NCI-H82 treated with DMSO at 0.1 percent for 48 hours (cell line): ENCODE results near the gene THADA.
A peak's percentile ranks its signal among the peaks of the same experiment; 100 is the strongest.

Experiments used
- DNase-seq: peaks from one replicate; lab custom pipeline; 2025; ENCODE audit not compliant: unreplicated experiment; lab: John Stamatoyannopoulos, UW

Gene THADA

DNA sequence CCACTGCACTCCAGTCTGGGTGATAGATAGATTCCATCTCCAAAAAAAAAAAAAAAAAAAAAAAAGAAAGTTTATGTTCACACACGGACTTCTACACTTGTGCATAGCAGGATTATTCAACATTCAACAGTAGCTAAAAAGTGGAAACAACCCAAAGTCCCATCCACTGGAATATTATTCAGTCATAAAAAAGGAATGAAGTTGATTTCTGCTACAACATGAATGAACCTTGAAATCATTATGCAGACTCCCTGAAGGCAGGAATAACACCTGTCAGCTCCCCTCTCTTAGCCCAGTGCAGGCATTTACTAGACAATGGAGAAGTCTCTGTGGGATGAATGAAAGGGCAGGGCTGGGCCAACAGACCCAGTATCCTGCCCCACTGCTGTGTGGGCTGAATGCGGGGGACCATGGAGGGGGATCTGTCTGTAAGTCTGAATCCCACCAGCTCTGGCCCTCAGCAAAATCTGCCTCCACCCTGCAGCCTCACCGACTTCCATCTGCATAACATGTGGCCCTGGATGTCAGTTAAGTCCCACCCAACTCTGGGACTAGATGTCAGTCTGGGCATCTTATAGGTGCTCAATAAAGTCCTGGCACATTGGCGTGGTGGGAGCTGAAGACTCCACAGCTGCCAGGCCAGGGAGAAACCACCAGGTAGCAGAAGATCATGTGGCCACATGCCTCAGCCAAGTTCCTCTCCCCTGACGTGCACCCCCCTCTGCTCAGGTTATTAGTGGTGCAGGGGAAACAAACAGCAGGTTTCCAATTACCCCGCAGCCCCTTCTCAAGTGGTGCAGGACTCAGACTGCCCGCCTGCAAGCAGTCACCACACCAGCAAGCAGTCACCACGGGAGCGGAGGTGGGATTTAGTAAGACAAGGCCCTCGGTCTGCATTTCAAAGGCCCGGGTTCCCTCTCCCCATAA is 378.3 kb downstream of the THADA start:
- no peak for DNase-seq

DNA sequence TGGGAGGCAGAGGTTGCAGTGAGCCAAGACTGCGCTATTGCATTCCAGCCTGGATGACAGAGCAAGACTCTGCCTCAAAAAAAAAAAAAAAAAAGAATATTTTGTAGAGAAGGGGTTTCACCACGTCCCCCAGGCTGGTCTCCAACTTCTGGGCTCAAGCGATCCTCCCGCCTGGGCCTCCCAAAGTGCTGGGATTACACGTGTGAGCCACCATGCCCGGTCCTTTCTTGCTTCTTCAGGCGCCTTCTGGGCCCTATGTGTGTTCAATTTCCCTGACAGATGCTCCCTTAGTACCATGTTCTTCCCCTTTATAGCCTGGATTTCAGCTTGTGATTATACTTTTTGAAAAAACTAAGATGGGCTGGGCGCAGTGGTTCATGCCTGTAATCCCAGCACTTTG is 379.2 kb downstream of the THADA start:
- no peak for DNase-seq

DNA sequence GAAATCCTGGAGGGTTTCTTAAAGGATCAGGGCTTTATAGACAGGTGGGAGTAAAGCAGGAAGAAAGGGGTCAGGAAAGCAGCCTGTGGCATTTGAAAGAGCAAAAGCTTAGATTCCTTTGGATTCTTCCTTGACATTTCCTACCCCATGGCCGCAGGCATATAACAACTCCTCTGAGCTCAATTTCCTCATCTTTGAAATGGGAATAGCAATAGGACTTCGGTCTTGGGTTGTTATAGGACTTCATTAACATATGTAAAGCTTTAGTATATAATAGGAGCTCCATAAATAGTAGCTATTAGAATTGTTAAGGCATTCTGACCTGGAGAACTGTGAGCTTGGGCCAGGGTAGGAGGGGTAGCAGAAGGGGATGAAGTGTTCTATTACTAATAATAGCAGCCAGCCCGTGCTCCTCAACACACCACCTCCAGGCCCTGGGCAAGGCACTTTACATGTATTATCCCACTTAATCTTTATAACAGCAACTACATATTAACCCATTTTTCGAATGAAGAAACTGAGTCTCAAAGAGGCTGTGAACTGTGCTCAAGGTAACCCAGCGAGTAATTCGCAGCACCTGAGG is 380.1 kb downstream of the THADA start:
- DNase-seq, result no peak

DNA sequence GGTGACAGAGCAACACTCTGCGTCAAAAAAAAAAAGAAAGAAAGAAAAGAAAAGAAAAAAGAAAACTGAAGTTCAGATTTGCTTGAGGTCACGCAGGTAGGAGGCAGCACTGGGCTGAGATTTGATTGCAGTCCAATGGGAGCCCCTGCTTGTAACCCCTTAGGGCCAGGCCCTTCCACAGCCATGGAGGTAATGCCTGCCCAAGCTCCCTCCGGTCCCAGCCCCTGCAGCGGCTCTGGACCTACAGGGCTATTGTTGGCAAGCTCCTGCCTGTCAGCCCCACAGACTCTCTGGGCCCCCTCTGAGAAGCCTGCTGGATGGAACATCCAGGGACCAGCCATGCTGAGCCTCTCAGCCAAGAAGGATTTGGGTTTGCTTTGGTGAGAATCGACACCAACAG is 381.6 kb downstream of the THADA start:
- DNase-seq, result no peak

DNA sequence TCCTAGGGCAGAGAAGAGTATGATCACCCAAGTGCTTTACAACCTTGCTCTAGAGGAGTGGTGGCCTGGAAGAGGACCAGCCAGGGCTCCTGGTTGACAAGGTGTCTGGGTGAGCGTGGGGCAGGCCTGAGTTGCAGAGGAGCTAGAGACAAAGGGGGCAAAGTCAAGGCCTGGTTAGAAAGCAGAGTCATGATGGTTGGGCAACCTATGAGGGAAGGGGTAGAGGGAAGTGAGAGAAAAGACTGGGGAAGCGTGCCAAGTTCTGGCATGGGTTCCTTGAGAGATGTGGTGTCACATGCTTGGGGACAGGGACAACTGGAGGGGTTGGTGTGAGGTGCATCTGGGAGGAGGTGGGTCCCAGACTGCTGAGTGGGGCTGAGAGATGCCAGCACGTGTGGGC is 382.9 kb downstream of the THADA start:
- no peak for DNase-seq

DNA sequence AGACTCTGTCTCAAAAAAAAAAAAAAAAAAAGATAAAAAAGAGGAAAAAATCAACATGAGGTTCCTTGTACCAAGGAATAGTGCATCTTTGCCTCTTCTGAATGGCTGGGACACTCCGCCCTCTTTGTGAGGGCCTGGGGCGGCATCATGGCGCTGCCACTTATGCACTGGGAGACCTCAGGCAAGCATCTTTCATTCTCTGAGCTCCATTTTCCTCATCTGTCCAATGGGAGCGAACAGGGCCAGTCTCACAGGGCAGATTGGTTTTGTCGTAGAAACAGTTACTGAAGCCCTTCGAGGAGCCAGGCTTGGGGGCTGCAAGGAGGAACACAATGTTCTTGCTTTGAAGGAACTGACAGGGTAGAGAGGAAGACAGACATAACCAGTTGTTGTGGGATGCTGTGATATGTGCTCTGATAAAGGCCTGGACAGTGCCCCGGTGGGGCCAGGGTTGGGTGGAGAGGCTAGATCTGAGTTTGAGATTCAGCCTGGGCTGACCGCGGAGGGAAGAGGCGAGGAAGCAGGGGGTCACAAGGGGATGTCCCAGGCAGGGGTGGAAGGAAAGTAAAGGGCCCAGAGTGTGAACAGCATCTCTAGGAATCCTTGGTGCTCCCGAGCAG is 383.5 kb downstream of the THADA start:
- no peak for DNase-seq

DNA sequence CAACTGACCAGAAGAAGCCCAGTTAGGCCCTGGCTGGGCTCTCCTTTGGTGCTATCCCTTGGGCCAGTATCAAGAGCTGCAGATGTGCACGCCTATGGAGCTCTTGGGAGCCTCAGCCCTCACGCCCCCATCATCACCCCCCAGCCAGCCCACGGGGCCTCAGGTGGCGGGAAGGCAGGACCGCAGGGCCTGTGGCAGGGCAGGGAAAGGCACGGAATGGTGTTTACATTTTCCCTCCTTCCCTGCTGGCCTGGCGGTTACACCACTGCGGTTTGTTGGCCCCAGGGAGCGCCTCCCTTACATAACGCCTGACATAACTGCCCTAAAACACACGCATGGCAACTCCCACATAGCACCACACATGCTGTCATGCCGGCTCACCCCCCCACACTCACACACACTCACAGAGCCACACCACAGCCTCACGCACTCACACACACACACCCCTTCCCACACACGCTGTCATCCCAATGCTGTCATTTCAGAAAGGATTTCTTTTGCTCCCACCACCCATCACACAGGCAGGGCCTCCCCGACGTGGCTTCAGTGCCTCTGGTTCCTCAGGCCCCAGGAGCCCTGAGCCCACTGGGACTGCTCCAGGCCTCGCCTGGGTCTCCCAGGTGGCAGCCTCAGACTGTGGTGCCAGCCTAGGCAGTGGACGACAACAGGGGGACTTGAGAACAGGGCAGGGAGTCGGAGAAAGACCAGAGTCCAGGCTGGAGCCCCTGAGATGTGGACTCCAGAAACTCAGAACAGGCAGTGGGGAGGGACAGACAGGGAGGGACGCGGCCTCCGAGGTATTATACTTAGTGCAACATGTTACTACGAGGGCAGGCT is 385.2 kb downstream of the THADA start:
- no peak for DNase-seq

- DNase-seq, result no peak
Measured at GRCh38 chr2:43210125-43210466, 385.7 kb downstream of the THADA start.

DNA sequence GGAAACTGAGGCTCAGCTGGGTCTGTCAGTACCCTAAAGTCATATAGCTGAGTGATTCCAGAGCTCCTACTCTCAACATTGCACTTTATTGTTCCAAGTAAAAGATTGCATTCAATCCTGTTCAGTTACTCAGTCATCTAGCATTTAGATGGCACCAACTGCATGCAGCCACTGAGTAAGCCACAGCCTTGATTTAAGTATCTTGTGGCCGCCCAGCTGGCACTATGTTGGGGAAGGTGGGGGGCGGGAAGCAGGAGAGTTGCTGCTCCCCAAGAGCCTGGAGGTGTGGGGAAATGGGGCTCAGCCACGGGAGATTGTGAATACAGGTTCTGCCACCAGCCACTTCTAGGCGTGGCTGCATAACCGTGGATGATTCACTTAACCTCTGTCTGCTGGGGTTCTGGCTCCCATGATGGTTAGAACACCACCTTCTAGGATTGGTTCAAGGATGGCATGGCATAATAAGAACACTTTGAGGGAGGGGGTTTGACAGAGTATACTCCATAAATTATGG is 386.6 kb downstream of the THADA start:
- DNase-seq, result no peak

- DNase-seq, result no peak
Measured at GRCh38 chr2:43207553-43208300, 388.1 kb downstream of the THADA start.

- DNase-seq, result no peak
Measured at GRCh38 chr2:43206602-43207001, 389.2 kb downstream of the THADA start.

- DNase-seq, result peak; percentile 85
Measured at GRCh38 chr2:43203373-43203772, 392.5 kb downstream of the THADA start.

DNA sequence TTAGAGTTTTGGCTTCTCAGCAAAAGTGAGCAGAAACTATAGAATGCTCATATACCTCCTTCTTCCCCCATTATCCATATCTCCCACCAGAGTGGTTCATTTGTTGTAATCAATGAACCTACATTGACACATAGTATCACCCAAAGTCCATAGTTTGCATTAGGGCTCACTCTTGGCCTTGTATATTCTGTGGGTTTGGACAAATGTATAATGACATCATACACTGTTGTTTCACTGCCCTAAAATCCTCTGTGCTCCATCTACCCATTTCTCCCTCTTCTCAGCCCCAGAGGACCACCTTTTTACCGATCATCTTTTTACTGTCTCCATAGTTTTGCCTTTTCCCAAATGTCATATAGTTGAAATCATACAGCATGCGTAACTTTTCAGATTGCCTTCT is 393.5 kb downstream of the THADA start:
- no peak for DNase-seq

- DNase-seq, result no peak
Measured at GRCh38 chr2:43201497-43201896, 394.3 kb downstream of the THADA start.

DNA sequence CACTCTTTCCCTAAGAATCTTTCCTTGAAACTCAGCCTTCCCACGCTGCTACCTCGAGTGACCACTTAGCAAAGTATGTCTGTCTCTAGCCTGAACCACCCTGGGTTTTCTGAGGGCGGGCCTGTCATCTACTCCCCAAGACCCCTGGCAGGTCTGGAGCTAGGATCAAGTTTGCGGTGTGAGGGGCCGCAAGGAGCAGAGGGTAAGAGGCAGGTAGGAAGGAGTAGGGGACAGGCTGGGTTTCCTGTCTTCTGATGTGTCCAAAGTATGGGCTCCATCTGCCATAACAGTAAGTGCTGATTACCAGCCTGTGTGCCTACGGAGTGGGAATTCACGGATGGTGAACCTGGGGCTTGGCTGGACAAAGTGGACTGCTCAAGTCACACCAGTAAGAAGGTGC is 394.8 kb downstream of the THADA start:
- DNase-seq, result no peak

DNA sequence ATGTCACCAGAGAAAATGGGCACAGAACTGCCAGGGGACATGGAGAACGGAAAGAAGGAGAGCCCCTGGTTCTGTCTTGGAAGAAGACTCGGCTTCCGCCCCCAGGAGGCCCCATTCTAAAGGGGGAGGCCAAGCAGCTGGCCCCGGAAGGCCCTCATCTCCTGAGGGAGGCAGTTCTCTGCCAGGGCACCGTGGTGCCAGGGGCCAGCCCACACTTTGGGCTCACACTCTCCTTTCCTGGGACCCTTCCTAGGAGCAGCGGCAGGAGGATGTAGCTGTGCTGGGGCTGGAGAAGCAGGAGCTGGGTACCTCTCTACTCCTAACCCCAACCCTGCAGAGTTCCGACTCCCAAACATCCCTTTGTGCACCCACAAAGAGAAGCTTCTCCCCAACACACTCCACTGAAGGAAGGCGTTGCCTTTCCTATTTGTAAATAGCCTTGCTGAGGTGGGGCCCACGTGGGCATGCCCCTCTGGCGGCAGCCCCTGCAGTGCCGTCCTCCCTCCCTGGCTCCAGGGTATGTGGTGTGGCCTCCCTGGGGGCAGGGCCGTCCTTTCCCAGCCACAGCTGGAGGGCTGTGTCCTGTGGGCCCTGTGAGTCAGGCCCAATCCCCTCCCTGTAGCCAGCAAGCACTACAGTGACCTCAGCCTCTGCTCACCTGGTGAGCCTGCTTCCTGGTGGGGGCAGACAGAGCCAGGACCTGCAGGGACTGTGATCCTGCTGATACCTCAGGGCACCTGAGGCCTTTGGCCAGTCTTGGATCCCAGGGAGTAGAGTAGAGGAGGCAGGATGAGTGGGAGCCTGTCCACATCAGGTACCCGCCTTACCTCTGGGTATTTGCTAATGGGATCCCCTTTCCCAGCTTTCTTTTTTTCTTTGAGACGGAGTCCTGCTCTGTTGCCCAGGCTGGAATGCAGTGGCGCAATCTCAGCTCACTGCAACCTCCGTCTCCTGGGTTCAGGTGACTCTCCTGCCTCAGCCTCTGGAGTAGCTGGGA is 396.0 kb downstream of the THADA start:
- no peak for DNase-seq

DNA sequence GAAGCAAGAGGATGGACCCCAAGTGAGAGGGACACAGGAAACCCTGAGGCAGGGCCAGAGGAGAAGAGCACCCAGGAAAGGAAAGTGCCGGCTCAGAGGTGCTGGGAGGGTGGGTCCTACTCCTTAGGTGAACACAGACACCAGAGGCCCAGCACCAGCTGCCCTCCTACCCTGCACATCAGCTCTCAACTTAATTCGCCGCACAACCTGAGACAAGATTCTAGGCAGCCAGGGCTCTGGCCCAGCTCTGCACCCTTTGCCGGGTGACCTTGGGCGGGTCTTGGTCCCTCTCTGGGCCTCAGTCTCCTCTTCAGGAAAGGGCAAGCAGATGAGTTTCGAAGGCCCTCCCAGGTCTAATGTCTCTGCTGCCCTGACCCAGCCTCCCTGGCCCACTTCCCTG is 397.6 kb downstream of the THADA start:
- no peak for DNase-seq

- no peak for DNase-seq
Measured at GRCh38 chr2:43197588-43197896, 398.3 kb downstream of the THADA start.

DNA sequence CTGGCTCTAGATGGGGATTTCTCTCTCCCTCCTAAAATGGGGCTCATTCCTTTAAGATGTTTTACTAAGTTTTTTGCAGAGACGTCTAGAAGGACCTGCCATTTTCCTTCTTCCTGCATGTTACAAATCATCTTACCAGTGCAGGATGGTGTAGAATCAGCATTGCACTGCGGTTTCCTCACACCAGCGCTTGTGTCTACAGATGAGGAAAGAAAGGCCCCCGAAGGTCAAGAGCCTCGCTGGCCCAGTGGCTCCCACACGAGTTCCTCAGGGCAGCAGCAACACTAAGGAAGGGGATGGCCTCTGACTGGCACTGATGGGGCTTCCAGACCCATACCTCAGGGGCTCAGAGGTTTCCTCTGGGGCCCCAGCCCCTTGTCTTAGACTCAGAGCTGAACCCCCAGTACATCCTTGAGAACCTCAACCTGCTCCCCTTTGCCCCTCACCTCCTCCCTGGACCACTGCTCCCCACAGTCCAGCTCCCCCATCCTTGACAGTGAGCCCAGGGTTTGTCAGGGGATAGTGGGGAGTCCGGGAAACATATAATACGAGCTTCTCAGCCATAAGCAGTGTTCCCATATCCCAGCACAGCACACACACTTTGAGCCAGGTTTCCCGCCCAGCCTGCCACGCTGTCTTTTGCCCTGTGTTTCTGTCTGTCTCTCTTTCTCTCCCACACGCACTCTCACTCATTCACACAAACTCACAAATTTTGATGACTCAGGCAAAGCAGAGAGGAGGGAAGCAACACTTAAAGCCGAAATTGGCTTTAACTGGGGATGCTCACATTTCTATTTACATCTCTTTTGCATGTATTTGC is 398.9 kb downstream of the THADA start:
- no peak for DNase-seq
